ENCODE results near the gene GIPR. TPM values are rescaled to one million over a fixed set of nuclear protein-coding genes. Genes with fewer than 3 reads are reported as not detected.

GIPR gene
- total RNA-seq, 4 donors from 2014 or later: not detected

DNA sequence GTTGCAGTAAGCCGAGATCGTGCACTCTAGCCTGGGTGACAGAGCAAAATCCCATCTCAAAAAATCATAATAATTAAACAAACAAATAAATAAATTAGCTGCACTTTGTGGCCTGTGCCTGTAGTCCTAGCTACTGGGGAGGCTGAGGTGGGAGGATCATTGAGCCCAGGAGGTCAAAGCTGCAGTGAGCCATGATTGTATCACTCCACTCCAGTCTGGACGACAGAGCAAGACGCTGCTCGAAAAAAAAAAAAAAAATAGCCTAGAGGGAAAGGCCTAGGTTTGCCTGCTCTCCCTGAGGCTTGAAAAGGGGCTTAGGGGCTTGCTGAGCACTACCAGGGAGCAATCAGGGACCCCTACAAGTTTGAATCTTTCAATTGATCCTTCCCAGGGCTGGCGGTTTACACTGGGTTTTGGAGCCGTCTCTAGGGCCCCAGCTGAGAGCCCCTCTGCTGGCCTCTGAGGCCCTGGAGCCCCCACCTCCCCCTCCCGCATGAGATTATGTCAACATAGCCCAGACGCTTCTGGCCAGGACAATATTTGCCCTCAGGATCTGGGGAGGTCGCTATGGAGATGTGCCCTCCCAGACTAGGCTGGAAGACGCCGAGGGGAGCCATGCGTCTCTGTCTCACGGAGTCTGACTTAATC lies 10.4 kb upstream of the GIPR start:
- Histone ChIP-seq H3K4me1 (no peaks in the 10 kb centered on the region), H3K27me3 (peaks cover 0 to 43% (median 0%) of the 10 kb centered on the region in 4 donors), H3K9me3 (no peaks in the 10 kb centered on the region), H3K36me3 (no peaks in the 10 kb centered on the region), H3K27ac (replicated peaks in 1 of 4) (no peak overlapping the region), H3K4me3 (no peak overlapping the region)
- intact Hi-C loops (cut with DNase I): no loop called here
- TF ChIP-seq, protein P1, sequence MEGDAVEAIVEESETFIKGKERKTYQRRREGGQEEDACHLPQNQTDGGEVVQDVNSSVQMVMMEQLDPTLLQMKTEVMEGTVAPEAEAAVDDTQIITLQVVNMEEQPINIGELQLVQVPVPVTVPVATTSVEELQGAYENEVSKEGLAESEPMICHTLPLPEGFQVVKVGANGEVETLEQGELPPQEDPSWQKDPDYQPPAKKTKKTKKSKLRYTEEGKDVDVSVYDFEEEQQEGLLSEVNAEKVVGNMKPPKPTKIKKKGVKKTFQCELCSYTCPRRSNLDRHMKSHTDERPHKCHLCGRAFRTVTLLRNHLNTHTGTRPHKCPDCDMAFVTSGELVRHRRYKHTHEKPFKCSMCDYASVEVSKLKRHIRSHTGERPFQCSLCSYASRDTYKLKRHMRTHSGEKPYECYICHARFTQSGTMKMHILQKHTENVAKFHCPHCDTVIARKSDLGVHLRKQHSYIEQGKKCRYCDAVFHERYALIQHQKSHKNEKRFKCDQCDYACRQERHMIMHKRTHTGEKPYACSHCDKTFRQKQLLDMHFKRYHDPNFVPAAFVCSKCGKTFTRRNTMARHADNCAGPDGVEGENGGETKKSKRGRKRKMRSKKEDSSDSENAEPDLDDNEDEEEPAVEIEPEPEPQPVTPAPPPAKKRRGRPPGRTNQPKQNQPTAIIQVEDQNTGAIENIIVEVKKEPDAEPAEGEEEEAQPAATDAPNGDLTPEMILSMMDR (IDR thresholded peaks at IDR 0.05): no peak
- no peak for TF ChIP-seq POLR2A (IDR thresholded peaks at IDR 0.05; ENCODE audit: low read depth)
- TF ChIP-seq EP300 (IDR thresholded peaks at IDR 0.05): no peak
- TF ChIP-seq POLR2AphosphoS5 (IDR thresholded peaks at IDR 0.05): no peak
- 44% methylated on average over 14 of the region's 14 CpGs for WGBS
- no peak for DNase-seq (ENCODE audit: extremely low spot score)

DNA sequence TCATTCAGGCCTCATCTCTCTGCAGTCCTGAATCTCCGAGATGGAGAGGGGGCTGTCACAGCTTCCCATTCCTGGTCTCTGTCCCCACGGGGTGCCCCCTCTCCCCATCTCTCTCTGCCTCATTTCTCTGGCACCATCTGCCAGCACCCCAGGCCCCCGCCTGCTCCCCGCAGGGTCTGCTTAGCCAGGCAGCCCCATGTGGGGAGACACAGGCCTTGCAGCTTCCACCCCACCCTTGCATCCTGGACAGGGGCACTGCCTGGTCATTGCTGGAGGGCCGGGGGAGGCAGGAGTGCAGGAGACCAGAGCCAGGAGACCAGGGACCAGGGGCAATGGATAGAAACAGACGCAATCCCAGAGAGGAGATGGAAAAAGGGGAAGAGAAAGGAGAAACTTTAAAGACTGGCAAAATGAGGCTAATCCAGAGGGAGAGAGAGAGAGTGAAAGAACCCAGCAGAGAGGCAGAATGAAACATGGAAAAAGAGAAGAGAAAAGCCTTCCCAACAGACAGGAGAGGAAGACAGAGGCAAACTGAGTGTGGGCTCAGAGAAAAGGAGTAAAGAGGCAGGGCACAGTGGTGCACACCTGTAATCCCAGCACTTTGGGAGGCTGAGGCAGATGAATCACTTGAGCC lies 8.8 kb upstream of the GIPR start:
- no peak overlapping the region for H3K4me3 ChIP-seq
- intact Hi-C loops (cut with DNase I): no loop called here
- no peak for DNase-seq (ENCODE audit: extremely low spot score)
- no peak for TF ChIP-seq EP300 (IDR thresholded peaks at IDR 0.05)
- TF ChIP-seq POLR2AphosphoS5 (IDR thresholded peaks at IDR 0.05): no peak
- no peak for TF ChIP-seq POLR2A (IDR thresholded peaks at IDR 0.05; ENCODE audit: low read depth)
- TF ChIP-seq, protein P1 (IDR thresholded peaks at IDR 0.05): no peak
- H3K27me3 ChIP-seq: peaks cover 0 to 59% (median 0%) of the 10 kb centered on the region in 4 donors
- H3K36me3 ChIP-seq: no peaks in the 10 kb centered on the region
- WGBS: 76% methylated on average over 6 of the region's 6 CpGs
- no peaks in the 10 kb centered on the region for H3K4me1 ChIP-seq
- H3K27ac ChIP-seq (replicated peaks in 1 of 4): no peak overlapping the region
- no peaks in the 10 kb centered on the region for H3K9me3 ChIP-seq

GRCh38 chr19:45660636-45661035 lies 7.4 kb upstream of the GIPR start:
- Histone ChIP-seq H3K4me1 (no peaks in the 10 kb centered on the region), H3K4me3 (no peak overlapping the region), H3K9me3 (no peaks in the 10 kb centered on the region), H3K36me3 (no peaks in the 10 kb centered on the region), H3K27ac (replicated peaks in 1 of 4) (no peak overlapping the region), H3K27me3 (peaks cover 0 to 73% (median 1%) of the 10 kb centered on the region in 4 donors)
- no peak for TF ChIP-seq POLR2A (IDR thresholded peaks at IDR 0.05; ENCODE audit: low read depth)
- no peak for TF ChIP-seq POLR2AphosphoS5 (IDR thresholded peaks at IDR 0.05)
- no peak for TF ChIP-seq EP300 (IDR thresholded peaks at IDR 0.05)
- TF ChIP-seq, protein P1 (IDR thresholded peaks at IDR 0.05): no peak
- 35% methylated on average over 5 of the region's 8 CpGs for WGBS
- intact Hi-C loops (cut with DNase I): no loop called here
- no peak for DNase-seq (ENCODE audit: extremely low spot score)

GRCh38 chr19:45663800-45664199 lies 4.2 kb upstream of the GIPR start:
- Histone ChIP-seq H3K4me3 (no peak overlapping the region), H3K27me3 (peaks cover 0 to 92% (median 22%) of the 10 kb centered on the region in 4 donors), H3K9me3 (no peaks in the 10 kb centered on the region), H3K27ac (replicated peaks in 1 of 4) (no peak overlapping the region), H3K4me1 (peaks cover 11 to 13% (median 11%) of the 10 kb centered on the region in 4 donors), H3K36me3 (no peaks in the 10 kb centered on the region)
- intact Hi-C loops (cut with DNase I): no loop called here
- WGBS: 90% methylated on average over 1 of the region's 1 CpG
- TF ChIP-seq EP300 (IDR thresholded peaks at IDR 0.05) (no peak), POLR2AphosphoS5 (IDR thresholded peaks at IDR 0.05) (no peak), POLR2A (IDR thresholded peaks at IDR 0.05; ENCODE audit: low read depth) (no peak)
- TF ChIP-seq, protein P1 (IDR thresholded peaks at IDR 0.05): no peak
- DNase-seq (ENCODE audit: extremely low spot score): no peak

All from esophagus muscularis mucosa (tissue), 4 donors.